Measurements from ENCODE around the gene GSTM4. TPM values are rescaled to one million over a fixed set of nuclear protein-coding genes. Genes with fewer than 3 reads are reported as not detected.

GSTM4 gene
- total RNA-seq, 1 experiment from 2014 or later, result 5.8 TPM

DNA sequence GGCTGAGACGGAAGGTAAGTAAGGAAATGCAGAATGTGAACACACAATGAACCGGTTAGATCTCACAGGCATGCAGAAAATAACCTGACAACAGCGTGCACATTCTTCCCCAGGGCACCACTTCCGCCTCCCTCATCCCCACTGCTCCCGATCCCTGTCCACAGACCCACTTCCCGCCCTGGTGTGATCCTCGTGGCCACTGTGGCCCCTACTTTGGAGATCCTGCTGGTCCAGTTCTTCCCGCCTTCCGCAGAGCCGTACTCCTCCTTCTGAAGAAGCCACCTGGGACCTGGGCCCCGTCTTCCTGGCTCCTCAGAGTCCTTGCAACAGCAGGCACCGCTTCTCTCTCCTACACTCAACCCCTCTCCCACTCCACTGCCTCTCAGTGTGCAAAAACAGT, 1.4 kb upstream of the GSTM4 start:
- TF ChIP-seq, protein P1, sequence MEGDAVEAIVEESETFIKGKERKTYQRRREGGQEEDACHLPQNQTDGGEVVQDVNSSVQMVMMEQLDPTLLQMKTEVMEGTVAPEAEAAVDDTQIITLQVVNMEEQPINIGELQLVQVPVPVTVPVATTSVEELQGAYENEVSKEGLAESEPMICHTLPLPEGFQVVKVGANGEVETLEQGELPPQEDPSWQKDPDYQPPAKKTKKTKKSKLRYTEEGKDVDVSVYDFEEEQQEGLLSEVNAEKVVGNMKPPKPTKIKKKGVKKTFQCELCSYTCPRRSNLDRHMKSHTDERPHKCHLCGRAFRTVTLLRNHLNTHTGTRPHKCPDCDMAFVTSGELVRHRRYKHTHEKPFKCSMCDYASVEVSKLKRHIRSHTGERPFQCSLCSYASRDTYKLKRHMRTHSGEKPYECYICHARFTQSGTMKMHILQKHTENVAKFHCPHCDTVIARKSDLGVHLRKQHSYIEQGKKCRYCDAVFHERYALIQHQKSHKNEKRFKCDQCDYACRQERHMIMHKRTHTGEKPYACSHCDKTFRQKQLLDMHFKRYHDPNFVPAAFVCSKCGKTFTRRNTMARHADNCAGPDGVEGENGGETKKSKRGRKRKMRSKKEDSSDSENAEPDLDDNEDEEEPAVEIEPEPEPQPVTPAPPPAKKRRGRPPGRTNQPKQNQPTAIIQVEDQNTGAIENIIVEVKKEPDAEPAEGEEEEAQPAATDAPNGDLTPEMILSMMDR (IDR thresholded peaks at IDR 0.05; ENCODE audit: unreplicated experiment), result no peak
- POLR2A ChIA-PET, result interaction anchor here (0.6 kb wide), 1 partner anchor 1643 kb away, joined by 3 read pairs; no protein-coding TSS in a partner anchor

DNA sequence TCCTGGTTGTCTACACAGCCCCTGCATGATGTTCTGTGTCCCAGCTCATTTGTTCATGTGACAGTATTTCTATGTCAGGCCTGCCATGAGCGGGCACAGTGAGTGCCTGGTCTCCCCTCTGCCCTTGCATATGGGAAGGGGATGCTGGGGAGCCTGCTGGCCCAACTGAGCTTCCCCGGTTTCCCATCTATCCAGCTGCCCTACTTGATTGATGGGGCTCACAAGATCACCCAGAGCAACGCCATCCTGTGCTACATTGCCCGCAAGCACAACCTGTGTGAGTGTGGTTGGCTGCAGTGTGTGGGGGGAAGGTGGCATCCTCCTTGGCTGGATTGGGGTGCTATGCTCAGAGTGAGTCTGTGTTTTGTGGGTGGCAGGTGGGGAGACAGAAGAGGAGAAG, 1.5 kb downstream of the GSTM4 start:
- Mint-ChIP-seq H3K36me3 (ENCODE audit: insufficient read depth, unreplicated experiment) (no peaks in the 10 kb centered on the region), H3K27me3 (ENCODE audit: insufficient read depth, unreplicated experiment) (peaks cover 23% of the 10 kb centered on the region), H3K4me3 (ENCODE audit: unreplicated experiment) (no peak overlapping the region), H3K27ac (ENCODE audit: low read depth, unreplicated experiment) (no peak overlapping the region), H3K9me3 (ENCODE audit: unreplicated experiment) (no peaks in the 10 kb centered on the region), H3K4me1 (ENCODE audit: insufficient read depth, unreplicated experiment) (no peaks in the 10 kb centered on the region)
- intact Hi-C loops (cut with micrococcal nuclease), result no loop called here
- ChIA-PET POLR2A (interaction anchor here (0.6 to 2.2 kb wide), 2 partner anchors 109 to 651 kb away, joined by 3 to 9 read pairs; partner anchors contain the start of gene GNAI3), CTCF (interaction anchor here (1.0 to 4.0 kb wide), 4 partner anchors 13 to 327 kb away, joined by 3 to 28 read pairs (median 5); partner anchors contain the start of gene AHCYL1)
- no TSS peak for BruUV-seq (replicated peaks)
- no peak for DNase-seq (ENCODE audit: unreplicated experiment)
- TF ChIP-seq, protein P1 (IDR thresholded peaks at IDR 0.05; ENCODE audit: unreplicated experiment), result no peak

More for the DNA sequence above, 1.4 kb upstream of the GSTM4 start:
- Mint-ChIP-seq H3K27me3 (ENCODE audit: insufficient read depth, unreplicated experiment) (peaks cover 35% of the 10 kb centered on the region), H3K27ac (ENCODE audit: low read depth, unreplicated experiment) (no peak overlapping the region), H3K4me3 (ENCODE audit: unreplicated experiment) (no peak overlapping the region), H3K9me3 (ENCODE audit: unreplicated experiment) (no peaks in the 10 kb centered on the region), H3K36me3 (ENCODE audit: insufficient read depth, unreplicated experiment) (peaks cover 6% of the 10 kb centered on the region), H3K4me1 (ENCODE audit: insufficient read depth, unreplicated experiment) (no peaks in the 10 kb centered on the region)
- CTCF ChIA-PET, result interaction anchor here (1.2 to 7.5 kb wide), 4 partner anchors 11 to 161 kb away, joined by 3 to 75 read pairs (median 17); partner anchors contain the start of gene CYB561D1
- intact Hi-C loops (cut with micrococcal nuclease), result no loop called here
- DNase-seq (ENCODE audit: unreplicated experiment), result no peak
- BruUV-seq (replicated peaks), result no TSS peak

DNA sequence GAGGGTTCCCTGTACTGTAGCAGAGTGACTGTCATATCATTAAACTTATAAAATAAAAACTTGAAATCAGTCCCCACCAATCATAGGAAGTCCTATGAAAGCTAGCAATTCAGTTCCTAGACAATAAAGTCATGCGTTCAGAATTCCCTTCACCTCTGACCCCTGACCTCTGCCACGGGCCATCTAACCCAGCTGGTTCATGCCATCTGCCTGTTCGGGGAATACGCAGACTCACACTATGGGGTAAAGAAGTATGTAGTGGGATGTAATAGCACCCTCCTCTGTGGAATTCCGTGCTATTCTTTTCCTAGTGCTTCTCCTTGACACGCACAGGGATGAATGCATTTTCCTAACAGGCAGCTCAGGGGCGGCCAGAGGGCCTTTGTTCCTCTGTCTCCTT, 2.1 kb downstream of the GSTM4 start:
- ChIA-PET POLR2A (interaction anchor here (0.6 to 0.7 kb wide), 2 partner anchors 12 to 650 kb away, joined by 3 to 4 read pairs; no protein-coding TSS in a partner anchor), CTCF (interaction anchor here (0.6 to 1.2 kb wide), 6 partner anchors 9 to 327 kb away, joined by 3 to 8 read pairs (median 3); partner anchors contain the start of gene AHCYL1)
- Mint-ChIP-seq H3K27ac (ENCODE audit: low read depth, unreplicated experiment) (no peak overlapping the region), H3K36me3 (ENCODE audit: insufficient read depth, unreplicated experiment) (no peaks in the 10 kb centered on the region), H3K4me1 (ENCODE audit: insufficient read depth, unreplicated experiment) (no peaks in the 10 kb centered on the region), H3K9me3 (ENCODE audit: unreplicated experiment) (no peaks in the 10 kb centered on the region), H3K4me3 (ENCODE audit: unreplicated experiment) (no peak overlapping the region), H3K27me3 (ENCODE audit: insufficient read depth, unreplicated experiment) (peaks cover 22% of the 10 kb centered on the region)
- no TSS peak for BruUV-seq (replicated peaks)
- intact Hi-C loops (cut with micrococcal nuclease), result no loop called here
- no peak for DNase-seq (ENCODE audit: unreplicated experiment)
- TF ChIP-seq, protein P1 (IDR thresholded peaks at IDR 0.05; ENCODE audit: unreplicated experiment), result no peak

DNA sequence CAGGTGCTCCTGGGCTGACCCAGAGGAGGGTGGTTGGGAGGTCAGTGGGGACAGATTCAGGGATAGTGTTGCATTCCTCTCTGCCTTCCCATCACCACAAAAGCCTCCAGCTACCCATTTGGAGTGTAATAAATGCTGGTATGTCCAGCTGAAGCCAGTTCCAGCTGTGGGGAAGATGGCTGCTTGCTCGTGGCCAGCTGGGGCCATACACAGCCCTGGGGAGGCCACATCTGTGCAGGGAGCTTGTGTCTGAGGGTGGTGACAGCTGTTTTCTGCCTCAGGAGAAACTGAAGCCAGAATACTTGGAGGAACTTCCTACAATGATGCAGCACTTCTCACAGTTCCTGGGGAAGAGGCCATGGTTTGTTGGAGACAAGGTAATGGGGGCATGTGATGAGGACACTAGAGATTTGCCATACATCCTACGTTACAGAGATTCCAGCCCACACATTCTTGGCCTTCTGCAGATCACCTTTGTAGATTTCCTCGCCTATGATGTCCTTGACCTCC, 2.7 kb downstream of the GSTM4 start:
- no TSS peak for BruUV-seq (replicated peaks)
- intact Hi-C loops (cut with micrococcal nuclease), result no loop called here
- no peak overlapping the region for H3K27ac Mint-ChIP-seq (ENCODE audit: low read depth, unreplicated experiment)
- H3K27me3 Mint-ChIP-seq (ENCODE audit: insufficient read depth, unreplicated experiment), result peaks cover 16% of the 10 kb centered on the region
- TF ChIP-seq, protein P1 (IDR thresholded peaks at IDR 0.05; ENCODE audit: unreplicated experiment), result no peak
- CTCF ChIA-PET, result interaction anchor here (0.6 to 1.2 kb wide), 5 partner anchors 10 to 326 kb away, joined by 3 to 8 read pairs (median 3); partner anchors contain the start of gene AHCYL1
- no peaks in the 10 kb centered on the region for H3K4me1 Mint-ChIP-seq (ENCODE audit: insufficient read depth, unreplicated experiment)
- no peaks in the 10 kb centered on the region for H3K36me3 Mint-ChIP-seq (ENCODE audit: insufficient read depth, unreplicated experiment)
- POLR2A ChIA-PET, result interaction anchor here (0.7 kb wide), 1 partner anchor 12 kb away, joined by 4 read pairs; no protein-coding TSS in a partner anchor
- no peak overlapping the region for H3K4me3 Mint-ChIP-seq (ENCODE audit: unreplicated experiment)
- no peak for DNase-seq (ENCODE audit: unreplicated experiment)
- H3K9me3 Mint-ChIP-seq (ENCODE audit: unreplicated experiment), result no peaks in the 10 kb centered on the region

All from MCF 10A (cell line).